HG03196 (cell line): ENCODE data around the gene UBE2H.
A peak's percentile ranks its signal among the peaks of the same experiment; 100 is the strongest.

Source experiments
- ATAC-seq: cut with Tn5 transposase; IDR thresholded peaks from one replicate; pipeline ENCODE4 v1.9.1; 2021; ENCODE audit not compliant: unreplicated experiment

The UBE2H gene

GRCh38 chr7:129950933-129951225 is 1.9 kb downstream of the UBE2H start:
- ATAC-seq = no peak

GRCh38 chr7:129950191-129950932 is 2.4 kb downstream of the UBE2H start:
- ATAC-seq = peak; percentile 27

- peak; percentile 33 for ATAC-seq
These were observed 3.2 kb downstream of the UBE2H start for GRCh38 chr7:129949292-129950133.

GRCh38 chr7:129948877-129949291 is 3.9 kb downstream of the UBE2H start:
- ATAC-seq = peak; percentile 45

DNA sequence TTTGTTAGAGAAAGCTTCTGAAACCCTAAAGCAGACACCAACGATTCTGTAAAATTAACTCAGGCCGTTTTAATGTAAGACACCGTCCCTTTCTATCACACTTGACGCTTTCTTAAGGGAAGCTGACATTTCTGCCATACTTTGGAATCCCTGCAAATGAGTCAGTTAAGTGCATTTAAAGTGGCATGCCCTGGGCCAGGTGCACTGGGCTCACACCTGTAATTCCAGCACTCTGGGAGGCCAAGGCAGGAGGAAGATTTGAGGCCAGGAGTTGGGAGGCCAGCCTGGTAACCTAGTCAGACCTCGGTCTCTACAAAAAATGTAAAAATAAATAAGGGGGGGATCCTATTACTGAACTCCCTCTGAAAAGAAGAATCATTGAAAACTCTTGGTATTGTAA is 4.4 kb downstream of the UBE2H start:
- no peak for ATAC-seq

DNA sequence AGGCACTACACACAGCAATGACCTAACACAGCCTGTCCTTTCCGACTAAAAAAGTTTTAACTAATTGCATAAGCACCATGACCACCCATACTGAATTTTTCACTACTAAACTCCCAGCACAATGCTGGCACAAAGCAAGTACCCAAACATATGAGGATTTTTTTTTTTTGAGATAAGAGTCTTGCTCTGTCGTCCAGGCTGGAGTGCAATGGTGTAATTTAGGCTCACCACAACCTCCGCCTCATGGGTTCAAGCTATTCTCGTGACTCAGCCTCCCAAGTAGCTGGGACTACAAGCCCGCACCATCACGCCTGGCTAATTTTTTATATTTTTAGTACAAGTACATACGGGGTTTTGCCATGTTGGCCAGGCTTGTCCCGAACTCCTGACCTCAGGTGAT is 5.1 kb downstream of the UBE2H start:
- no peak for ATAC-seq

GRCh38 chr7:129947049-129947448 is 5.7 kb downstream of the UBE2H start:
- no peak for ATAC-seq

GRCh38 chr7:129946282-129946681 is 6.5 kb downstream of the UBE2H start:
- ATAC-seq = no peak

DNA sequence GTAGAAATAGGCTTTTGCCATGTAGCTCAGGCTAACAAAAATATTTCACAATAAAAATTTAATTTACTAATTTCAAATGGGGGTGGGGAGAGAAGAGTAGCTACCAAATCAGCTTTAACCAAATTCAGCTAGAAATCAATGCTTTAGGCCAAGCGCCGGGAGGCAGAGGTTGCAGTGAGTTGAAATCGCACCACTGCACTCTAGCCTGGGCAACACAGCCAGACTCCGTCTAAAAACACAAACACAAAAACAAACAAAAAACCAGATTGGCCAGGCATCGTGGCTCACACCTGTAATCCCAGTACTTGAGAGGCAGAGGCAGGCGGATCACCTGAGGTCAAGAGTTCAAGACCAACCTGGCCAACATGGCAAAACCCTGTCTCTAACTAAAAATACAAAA is 9.4 kb downstream of the UBE2H start:
- ATAC-seq = no peak

DNA sequence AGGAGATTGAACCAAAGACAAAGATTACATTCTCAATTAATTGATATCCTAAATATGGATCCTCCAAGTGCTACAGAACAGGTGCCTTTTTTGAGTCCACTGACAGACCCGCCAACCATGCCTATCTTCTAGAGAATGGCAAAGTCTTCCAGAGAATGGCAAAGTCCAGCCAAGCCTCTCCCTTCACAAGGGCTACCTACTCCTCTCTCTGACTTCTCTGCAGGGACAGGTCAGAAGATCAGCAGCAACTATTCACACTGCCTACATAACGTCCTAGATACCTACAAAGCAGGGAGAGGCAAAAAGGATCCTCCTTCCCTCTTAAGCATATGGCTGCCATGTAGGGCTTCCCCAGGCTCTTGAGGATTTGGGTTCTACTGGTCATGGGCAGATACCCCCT is 12.4 kb downstream of the UBE2H start:
- ATAC-seq = no peak

DNA sequence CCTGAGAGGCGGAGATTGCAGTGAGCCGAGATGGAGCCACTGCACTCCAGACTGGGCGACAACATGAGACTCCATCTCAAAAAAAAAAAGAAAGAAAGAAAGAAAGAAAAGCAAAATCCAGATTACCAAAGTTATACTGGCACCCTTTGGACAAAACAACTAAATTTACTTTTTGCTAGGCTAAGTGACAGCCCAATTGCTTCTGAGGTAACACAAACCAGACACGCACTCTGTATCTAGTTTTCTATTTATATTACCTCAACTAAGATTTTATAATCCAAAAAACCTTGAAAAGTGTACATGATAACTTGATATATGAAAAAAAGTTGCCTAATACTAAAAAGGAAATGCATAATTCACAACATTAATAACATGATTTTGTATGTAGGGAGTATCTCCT is 12.9 kb downstream of the UBE2H start:
- ATAC-seq = no peak

DNA sequence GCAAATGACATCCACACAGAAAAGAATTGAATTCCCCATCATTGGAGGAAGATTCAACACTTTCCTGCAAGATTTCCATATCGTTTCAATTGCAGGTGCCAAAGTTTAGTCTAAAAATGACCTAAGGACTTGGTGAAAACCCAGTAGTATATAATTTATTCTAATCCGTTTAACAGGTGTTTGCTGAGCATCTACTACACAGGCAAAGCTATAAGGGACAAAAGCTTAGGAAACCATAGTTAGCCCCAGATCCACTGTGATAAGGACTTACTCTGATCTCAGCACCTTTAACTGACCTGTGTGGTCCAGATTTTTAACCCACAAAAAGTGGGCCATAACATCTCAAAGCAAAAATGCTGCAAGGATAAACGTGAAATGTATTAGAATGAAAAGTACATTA is 19.1 kb downstream of the UBE2H start:
- ATAC-seq = no peak

GRCh38 chr7:129926618-129927017 is 26.1 kb downstream of the UBE2H start:
- ATAC-seq = no peak

DNA sequence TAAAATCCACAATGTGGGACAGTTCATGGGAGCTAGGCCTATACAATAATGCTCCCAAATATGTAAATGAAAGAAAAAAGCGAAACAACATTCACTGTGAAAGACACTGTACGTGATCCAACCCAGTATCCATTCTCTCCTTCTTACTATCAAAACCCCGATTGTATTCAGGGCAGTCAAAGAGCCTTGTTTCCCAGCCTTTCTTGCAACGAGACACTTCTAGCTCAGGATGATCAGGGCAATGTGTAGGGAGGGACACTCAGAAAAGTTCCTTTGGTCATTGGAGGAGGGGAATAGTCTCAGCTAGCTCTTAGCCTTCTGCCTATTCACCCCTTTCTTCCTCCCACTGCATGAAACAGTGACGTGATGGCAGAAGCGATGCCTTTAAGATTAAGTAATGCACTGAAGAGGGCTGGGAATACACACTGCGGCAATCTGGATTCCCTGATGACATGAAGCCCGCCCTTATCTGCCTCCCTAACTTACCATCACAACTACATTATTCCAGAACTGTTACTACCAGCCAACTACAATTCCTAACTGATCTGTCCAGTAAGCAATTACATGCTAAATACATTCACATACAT is 27.3 kb downstream of the UBE2H start:
- no peak for ATAC-seq

DNA sequence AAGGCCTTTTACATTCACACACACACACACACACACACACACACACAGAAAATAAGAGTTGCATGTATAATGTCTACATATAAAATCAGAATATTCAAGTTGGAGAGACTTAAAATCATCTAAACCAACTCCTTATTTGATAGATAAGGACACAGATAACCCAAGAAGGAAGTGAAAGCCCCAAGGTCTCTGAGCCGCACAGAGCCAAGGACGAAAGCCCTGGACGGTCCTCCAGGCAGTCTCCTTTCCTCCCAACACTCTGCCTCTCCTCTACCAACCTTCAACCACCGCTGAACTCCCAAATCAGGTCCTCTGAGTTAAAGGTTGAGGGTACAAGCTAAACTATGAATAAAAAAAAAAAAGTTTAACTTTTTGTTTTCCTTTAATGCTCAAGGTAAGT is 28.2 kb downstream of the UBE2H start:
- ATAC-seq = no peak

GRCh38 chr7:129923709-129924108 is 29.1 kb downstream of the UBE2H start:
- ATAC-seq = peak; percentile 60

- ATAC-seq = no peak
These were observed 33.3 kb downstream of the UBE2H start for GRCh38 chr7:129919492-129919891.

DNA sequence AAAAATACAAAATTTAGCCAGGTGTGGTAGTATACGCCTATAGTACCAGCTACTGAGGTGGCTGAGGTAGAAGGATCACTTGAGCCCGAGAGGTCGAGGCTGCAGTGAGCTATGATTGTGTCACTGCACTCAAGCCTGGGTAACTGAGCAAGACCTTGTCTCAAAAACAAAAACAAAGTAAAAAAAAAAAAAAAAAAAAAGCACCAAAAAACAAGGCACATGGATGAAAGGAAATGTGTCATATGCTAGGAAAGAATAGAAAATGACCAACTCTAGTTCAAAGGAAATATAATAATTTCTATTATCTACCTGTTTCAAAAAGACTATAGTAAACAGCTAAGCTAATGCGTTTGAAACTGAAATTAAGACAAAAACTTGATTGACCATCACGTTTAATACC is 33.8 kb downstream of the UBE2H start:
- no peak for ATAC-seq

DNA sequence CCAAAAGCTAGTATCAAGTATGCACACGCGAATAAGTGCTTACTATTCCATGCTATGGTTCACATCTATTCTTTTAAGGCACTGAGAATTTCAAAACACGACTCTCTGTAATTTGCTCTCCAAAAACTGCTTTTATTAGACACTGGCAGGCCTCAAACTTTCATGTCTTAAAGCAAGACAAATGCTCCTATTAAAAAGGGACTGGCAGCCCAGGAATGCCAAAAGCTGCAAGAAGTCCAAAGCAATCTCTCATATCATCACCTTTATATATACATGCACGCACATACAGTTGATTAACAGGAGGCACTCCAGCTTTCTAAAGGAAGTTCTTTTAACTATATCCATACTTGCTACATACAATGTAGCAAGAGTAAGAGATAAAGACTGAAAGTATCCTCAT is 34.8 kb downstream of the UBE2H start:
- ATAC-seq = no peak

DNA sequence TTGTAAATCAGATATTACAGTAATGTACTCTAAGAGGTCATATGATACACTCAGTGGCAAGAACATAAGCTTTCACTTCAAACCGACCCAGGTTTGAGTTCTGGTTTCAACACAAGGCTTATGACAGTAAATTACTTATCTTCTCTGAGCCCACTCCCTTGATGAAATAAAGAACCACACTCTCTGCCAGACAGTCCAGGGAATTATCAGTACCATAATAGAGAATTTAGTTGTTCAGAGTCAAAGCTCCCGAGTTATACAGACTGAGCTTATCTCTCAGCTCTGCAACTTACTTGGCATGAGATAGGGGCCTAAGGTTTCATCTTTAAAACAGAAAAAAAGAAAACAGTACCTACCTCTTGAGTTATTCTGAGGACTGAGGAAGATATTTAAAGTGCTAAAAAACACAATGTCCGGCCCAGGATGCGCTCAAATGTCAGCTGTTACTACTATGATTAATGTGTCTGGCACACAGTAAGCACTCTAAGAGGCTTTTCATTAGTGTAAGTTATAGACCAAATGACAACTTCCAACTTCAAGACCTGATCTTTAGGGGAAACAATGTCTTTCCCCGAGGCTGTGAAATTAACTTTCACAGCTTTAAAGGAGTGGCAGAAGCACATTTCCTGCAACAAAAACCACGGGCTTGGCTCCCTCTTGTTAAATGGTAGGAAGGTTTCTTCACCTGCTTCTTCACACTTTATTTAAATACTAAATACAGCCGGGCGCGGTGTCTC is 38.1 kb downstream of the UBE2H start:
- no peak for ATAC-seq

- no peak for ATAC-seq
These were observed 39.3 kb downstream of the UBE2H start for GRCh38 chr7:129913428-129913827.

DNA sequence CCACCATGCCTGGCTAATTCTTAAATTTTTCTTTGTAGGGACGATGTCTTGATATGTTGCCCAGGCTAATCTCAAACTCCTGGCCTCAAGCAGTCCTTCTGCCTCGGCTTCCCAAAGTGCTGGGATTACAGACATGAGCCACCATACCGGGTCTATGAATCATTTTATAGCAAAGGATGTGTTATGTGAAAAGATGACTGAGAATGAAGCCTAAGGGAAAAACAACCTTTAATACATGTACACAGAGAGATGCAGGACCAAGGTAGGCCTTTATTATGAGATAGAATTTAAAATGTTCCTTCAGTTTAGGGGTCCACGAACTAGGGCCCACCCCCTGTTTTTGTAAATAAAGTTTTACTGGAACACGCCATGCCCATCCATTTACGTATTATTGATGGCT is 41.0 kb downstream of the UBE2H start:
- ATAC-seq = no peak
